ENCODE results near the gene SLC13A3.

Gene SLC13A3

DNA sequence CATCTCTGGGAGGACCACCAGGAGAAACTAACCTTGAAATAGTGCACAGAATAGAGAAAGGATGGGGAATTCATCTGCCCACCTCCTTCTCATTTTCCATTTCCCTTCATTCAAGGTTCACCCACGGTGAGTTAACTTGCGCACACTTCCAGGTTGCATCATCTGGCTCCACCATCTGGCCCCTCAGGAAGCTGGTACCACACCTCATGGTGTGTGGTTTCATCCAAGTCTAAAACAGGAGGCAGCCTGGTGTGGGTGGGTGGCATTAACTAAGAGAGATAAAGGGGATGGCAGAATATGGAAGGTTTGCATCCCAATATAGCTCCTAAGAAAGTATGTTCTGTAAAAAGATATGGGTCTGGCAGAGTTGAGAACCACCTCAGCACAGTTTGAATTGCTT, 141.7 kb downstream of the SLC13A3 start:
- TF ChIP-seq, protein P1, sequence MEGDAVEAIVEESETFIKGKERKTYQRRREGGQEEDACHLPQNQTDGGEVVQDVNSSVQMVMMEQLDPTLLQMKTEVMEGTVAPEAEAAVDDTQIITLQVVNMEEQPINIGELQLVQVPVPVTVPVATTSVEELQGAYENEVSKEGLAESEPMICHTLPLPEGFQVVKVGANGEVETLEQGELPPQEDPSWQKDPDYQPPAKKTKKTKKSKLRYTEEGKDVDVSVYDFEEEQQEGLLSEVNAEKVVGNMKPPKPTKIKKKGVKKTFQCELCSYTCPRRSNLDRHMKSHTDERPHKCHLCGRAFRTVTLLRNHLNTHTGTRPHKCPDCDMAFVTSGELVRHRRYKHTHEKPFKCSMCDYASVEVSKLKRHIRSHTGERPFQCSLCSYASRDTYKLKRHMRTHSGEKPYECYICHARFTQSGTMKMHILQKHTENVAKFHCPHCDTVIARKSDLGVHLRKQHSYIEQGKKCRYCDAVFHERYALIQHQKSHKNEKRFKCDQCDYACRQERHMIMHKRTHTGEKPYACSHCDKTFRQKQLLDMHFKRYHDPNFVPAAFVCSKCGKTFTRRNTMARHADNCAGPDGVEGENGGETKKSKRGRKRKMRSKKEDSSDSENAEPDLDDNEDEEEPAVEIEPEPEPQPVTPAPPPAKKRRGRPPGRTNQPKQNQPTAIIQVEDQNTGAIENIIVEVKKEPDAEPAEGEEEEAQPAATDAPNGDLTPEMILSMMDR (conservative IDR thresholded peaks at IDR 0.05; ENCODE audit: low read length) = no peak
- TF ChIP-seq EZH2phosphoT487 (IDR thresholded peaks at IDR 0.05; ENCODE audit: borderline replicate concordance) = no peak

More for the DNA sequence above, 141.7 kb downstream of the SLC13A3 start:
- Histone ChIP-seq H3K79me2 (ENCODE audit: insufficient read depth, low read length) (no peaks in the 10 kb centered on the region), H4K20me1 (ENCODE audit: insufficient read depth, low read length, poor library complexity, severe bottlenecking) (no peaks in the 10 kb centered on the region), H3K4me3 (ENCODE audit: low read length, poor library complexity, severe bottlenecking) (no peak overlapping the region), H3K9ac (ENCODE audit: low read depth, low read length, poor library complexity, severe bottlenecking) (no peak overlapping the region), H3F3A (ENCODE audit: low read depth) (no peaks in the 10 kb centered on the region), H3K36me3 (ENCODE audit: insufficient read depth, low read length) (no peaks in the 10 kb centered on the region), H2AFZ (ENCODE audit: low read length) (no peak overlapping the region), H3K9me3 (ENCODE audit: insufficient read depth, low read depth, low read length) (no peaks in the 10 kb centered on the region), H3K4me2 (ENCODE audit: low read depth, low read length, poor library complexity, severe bottlenecking) (peak overlapping the region; percentile 38), H3K4me1 (ENCODE audit: insufficient read depth, low read length, poor library complexity, severe bottlenecking) (peaks cover 16% of the 10 kb centered on the region), H3K9me2 (replicated peaks; ENCODE audit: low read depth, low read length) (no peaks in the 10 kb centered on the region), H3K27me3 (ENCODE audit: insufficient read depth, low read length, poor library complexity, severe bottlenecking) (peaks cover 13% of the 10 kb centered on the region)
